Type B pancreatic cell (in vitro differentiated cells): ENCODE results near the gene EGFL6. TPM values are rescaled to one million over a fixed set of nuclear protein-coding genes. Genes with fewer than 3 reads are reported as not detected.
"Not testable (repeated sequence)": the region's sequence is repeated elsewhere in the genome, so short reads cannot be mapped to it uniquely, and the experiment has no call there.

Source experiments
- DNase-seq: peaks from one replicate; pipeline ENCODE4 v3.0.0; 2021; ENCODE audit warnings: mixed read lengths; ENCODE audit not compliant: unreplicated experiment; ENCODE audit errors: extremely low spot score
- H3K27ac Mint-ChIP-seq: 2 replicates; pipeline ENCODE4 v1.8.0; 2021; ENCODE audit warnings: mild to moderate bottlenecking, mixed read lengths
- H3K27me3 Mint-ChIP-seq: 2 replicates; pipeline ENCODE4 v1.8.0; 2021; ENCODE audit warnings: mixed read lengths
- H3K36me3 Mint-ChIP-seq: 2 replicates; pipeline ENCODE4 v1.8.0; 2021; ENCODE audit warnings: mixed read lengths
- H3K4me1 Mint-ChIP-seq: one replicate; pipeline ENCODE4 v1.8.0; 2021; ENCODE audit warnings: mixed read lengths; ENCODE audit not compliant: unreplicated experiment
- H3K4me3 Mint-ChIP-seq: 2 replicates; pipeline ENCODE4 v1.8.0; 2021; ENCODE audit warnings: mild to moderate bottlenecking, mixed read lengths
- H3K9me3 Mint-ChIP-seq: 2 replicates; pipeline ENCODE4 v1.8.0; 2021; ENCODE audit warnings: mixed read lengths
- total RNA-seq: library from RNA; stranded (reverse); gene quantifications from 2 replicates; pipeline ENCODE4 v1.2.1, GENCODE V29; 2021; ENCODE audit warnings: low replicate concordance
- TF ChIP-seq, protein P1 (sequence below): fragments of 200-600 bp; sonication (generic); conservative IDR thresholded peaks from 2 replicates; pipeline ENCODE4 v1.5.0; 2021; ENCODE audit warnings: antibody characterized with exemption, mild to moderate bottlenecking

EGFL6 gene
- total RNA-seq, 1 donor from 2014 or later = 4.5 TPM

DNA sequence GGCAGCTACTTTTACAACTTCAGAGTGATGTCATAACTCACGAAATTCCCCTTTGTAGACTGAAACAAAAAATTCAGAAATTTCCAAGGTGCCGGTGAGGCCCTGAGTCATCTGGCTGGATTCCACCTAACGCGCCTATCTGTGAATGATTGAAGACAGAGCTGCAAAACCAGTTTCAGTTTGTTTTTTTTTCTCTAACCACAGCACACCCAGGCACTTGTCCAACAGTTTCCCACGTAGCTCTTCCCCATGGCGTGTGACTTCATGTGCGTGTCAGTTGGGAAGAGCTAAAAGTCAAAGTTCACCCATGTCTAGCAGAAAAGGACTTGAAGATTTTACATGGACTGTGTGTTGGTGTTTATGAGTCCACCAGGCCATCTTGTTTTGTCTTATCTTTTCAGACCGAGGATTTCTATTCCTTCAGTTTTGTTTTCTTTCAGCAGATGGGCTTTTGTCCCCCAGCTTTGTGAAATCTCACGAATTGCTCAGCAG is 99.9 kb downstream of the EGFL6 start:
- Mint-ChIP-seq H3K4me1 (no peaks in the 10 kb centered on the region), H3K27me3 (no peaks in the 10 kb centered on the region), H3K36me3 (no peaks in the 10 kb centered on the region), H3K4me3 (peak overlapping the region; percentile 71), H3K27ac (peak overlapping the region; percentile 98), H3K9me3 (no peaks in the 10 kb centered on the region)
- DNase-seq = no peak
- TF ChIP-seq, protein P1, sequence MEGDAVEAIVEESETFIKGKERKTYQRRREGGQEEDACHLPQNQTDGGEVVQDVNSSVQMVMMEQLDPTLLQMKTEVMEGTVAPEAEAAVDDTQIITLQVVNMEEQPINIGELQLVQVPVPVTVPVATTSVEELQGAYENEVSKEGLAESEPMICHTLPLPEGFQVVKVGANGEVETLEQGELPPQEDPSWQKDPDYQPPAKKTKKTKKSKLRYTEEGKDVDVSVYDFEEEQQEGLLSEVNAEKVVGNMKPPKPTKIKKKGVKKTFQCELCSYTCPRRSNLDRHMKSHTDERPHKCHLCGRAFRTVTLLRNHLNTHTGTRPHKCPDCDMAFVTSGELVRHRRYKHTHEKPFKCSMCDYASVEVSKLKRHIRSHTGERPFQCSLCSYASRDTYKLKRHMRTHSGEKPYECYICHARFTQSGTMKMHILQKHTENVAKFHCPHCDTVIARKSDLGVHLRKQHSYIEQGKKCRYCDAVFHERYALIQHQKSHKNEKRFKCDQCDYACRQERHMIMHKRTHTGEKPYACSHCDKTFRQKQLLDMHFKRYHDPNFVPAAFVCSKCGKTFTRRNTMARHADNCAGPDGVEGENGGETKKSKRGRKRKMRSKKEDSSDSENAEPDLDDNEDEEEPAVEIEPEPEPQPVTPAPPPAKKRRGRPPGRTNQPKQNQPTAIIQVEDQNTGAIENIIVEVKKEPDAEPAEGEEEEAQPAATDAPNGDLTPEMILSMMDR = no peak

DNA sequence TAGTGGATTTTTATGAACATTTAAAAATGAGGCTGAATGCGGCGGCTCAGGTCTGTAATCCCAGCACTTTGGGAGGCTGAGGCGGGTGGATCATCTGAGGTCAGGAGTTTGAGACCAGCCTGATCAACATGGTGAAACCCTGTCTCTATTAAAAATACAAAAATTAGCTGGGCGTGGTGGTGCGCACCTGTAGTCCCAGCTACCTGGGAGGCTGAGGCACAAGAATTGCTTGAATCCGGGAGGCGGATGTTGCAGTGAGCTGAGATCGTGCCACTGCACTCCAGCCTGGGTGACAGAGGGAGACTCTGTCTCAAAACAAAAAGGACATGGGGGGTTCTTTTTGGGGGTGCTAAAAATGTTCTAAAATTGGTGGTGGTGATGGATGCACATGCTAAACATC is 100.4 kb downstream of the EGFL6 start:
- not testable (repeated sequence) for H3K4me1 Mint-ChIP-seq, H3K9me3 Mint-ChIP-seq, H3K36me3 Mint-ChIP-seq, H3K27me3 Mint-ChIP-seq, H3K4me3 Mint-ChIP-seq, DNase-seq
- peak overlapping the region; percentile 98 for H3K27ac Mint-ChIP-seq

DNA sequence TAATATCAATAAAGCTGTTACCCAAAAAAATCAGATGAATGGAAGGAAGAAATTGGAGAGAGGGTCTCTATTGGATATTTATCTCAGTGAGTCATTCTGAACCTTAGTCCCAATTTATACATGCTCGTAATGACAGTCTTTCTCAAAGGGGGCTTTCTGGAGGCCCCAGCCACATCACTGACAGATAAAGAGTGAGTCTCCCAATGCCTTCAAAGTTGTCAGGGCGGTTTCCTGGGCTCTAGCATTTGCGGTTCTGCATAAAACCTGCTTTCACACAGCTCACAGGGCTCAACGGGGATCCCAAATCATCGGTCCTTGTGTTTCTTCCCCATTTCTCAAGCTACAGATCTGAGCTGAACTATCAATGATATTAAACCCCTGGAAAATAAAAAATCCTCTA is 100.8 kb downstream of the EGFL6 start:
- no peak for DNase-seq
- no peak overlapping the region for H3K27ac Mint-ChIP-seq
- H3K4me3 Mint-ChIP-seq = no peak overlapping the region
- TF ChIP-seq, protein P1 = no peak
- no peaks in the 10 kb centered on the region for H3K4me1 Mint-ChIP-seq
- no peaks in the 10 kb centered on the region for H3K36me3 Mint-ChIP-seq
- no peaks in the 10 kb centered on the region for H3K9me3 Mint-ChIP-seq
- H3K27me3 Mint-ChIP-seq = no peaks in the 10 kb centered on the region

DNA sequence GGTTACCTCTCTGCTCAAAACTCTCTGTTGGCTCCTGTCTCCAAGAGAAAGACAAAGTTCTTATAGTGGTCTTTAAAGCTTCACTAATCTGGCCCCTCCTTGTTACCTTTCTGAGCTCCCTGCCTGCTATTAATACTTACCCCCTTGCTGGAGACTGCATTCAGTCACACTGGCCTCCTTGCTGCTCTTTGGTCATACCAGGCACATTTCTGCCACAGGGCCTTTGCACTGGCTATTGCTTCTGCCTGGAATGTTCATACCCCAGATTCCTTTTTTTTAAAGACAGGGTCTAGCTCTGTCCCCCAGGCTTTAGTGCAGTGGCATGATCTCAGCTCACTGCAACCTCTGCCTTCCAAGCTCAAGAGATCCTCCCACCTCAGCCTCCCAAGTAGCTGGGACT is 103.6 kb downstream of the EGFL6 start:
- DNase-seq = no peak
- Mint-ChIP-seq H3K9me3 (no peaks in the 10 kb centered on the region), H3K27ac (no peak overlapping the region), H3K27me3 (no peaks in the 10 kb centered on the region), H3K4me1 (no peaks in the 10 kb centered on the region), H3K36me3 (no peaks in the 10 kb centered on the region), H3K4me3 (no peak overlapping the region)
- TF ChIP-seq, protein P1 = no peak

DNA sequence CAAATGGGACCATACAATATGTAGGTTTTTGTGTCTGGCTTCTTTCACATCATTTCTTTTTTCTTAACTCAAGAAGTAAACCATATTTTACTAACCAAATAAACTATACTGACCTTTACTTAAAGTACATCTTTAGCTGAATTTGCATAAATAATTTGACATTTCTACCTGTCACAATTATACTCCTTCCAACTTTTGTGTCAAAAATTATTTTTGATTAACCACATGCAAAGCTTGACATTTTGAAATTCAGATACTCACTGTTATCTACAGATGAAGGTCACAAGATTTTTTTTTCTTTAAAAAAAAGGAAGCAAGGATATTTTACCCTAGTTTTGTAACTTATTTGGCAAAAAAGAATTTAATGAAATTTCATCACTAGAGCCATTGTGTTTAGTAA is 107.5 kb downstream of the EGFL6 start:
- no peak overlapping the region for H3K4me3 Mint-ChIP-seq
- H3K27ac Mint-ChIP-seq = no peak overlapping the region
- no peaks in the 10 kb centered on the region for H3K36me3 Mint-ChIP-seq
- H3K27me3 Mint-ChIP-seq = no peaks in the 10 kb centered on the region
- H3K4me1 Mint-ChIP-seq = no peaks in the 10 kb centered on the region
- no peaks in the 10 kb centered on the region for H3K9me3 Mint-ChIP-seq
- no peak for DNase-seq
- TF ChIP-seq, protein P1 = no peak

DNA sequence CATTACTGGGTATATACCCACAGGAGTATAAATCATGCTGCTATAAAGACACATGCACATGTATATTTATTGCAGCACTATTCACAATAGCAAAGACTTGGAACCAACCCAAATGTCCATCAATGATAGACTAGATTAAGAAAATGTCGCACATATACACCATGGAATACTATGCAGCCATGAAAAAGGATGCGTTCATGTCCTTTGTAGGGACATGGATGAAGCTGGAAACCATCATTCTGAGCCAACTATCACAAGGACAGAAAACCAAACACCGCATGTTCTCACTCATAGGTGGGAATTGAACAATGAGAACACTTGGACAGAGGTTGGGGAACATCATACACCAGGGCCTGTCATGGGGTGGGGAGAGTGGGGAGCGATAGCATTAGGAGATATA is 110.3 kb downstream of the EGFL6 start:
- not testable (repeated sequence) for H3K27me3 Mint-ChIP-seq, H3K4me1 Mint-ChIP-seq, H3K4me3 Mint-ChIP-seq, H3K9me3 Mint-ChIP-seq, DNase-seq, H3K27ac Mint-ChIP-seq, H3K36me3 Mint-ChIP-seq

DNA sequence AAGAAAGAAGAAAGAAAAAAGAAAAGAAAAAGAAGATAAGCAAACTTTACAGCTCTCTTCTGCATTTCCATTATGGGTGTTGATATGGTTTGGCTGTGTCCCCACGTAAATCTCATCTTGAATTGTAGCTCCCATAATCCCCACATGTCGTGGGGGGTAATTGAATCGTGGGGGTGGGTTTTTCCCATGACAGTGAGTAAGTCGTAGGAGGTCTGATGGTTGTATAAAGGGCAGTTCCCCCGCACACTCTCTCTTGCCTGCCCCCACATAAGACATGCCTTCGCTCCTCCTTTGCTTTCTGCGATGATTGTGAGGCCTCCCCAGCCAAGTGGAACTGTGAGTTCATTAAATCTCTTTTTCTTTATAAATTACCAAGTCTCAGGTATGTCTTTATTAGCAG is 112.2 kb downstream of the EGFL6 start:
- TF ChIP-seq, protein P1 = no peak
- Mint-ChIP-seq H3K9me3 (no peaks in the 10 kb centered on the region), H3K4me3 (no peak overlapping the region), H3K27ac (no peak overlapping the region), H3K36me3 (no peaks in the 10 kb centered on the region), H3K4me1 (no peaks in the 10 kb centered on the region), H3K27me3 (no peaks in the 10 kb centered on the region)
- no peak for DNase-seq
